HepG2 (cell line): ENCODE measurements around the gene RAD21L1. TPM values are rescaled to one million over a fixed set of nuclear protein-coding genes. Genes with fewer than 3 reads are reported as not detected.
A peak's percentile ranks its signal among the peaks of the same experiment; 100 is the strongest.

Source experiments
- ARID4A ChIP-seq: sonication (generic); formaldehyde crosslinking; IDR thresholded peaks from 2 replicates; pipeline ENCODE4 v1.5.0; 2020; ENCODE audit warnings: mild to moderate bottlenecking, missing genetic modification reagents, borderline replicate concordance
- NR1H2 ChIP-seq: sonication (generic); formaldehyde crosslinking; IDR thresholded peaks from 2 replicates; pipeline ENCODE4 v1.8.1; 2022; ENCODE audit warnings: low read depth, missing genetic modification reagents, borderline replicate concordance
- RBM39 ChIP-seq: fragments of 200-400 bp; formaldehyde crosslinking; IDR thresholded peaks from one replicate; pipeline ENCODE4 v1.6.1; 2018; ENCODE audit warnings: antibody characterized with exemption, mild to moderate bottlenecking, low read depth, low read length; ENCODE audit not compliant: poor library complexity, severe bottlenecking
- RFX3 ChIP-seq: IDR thresholded peaks from 2 replicates; pipeline ENCODE4 v1.6.1; 2016; ENCODE audit warnings: missing biosample characterization, missing genetic modification reagents
- SOX6 ChIP-seq, 2 experiments: fragments of 450-650 bp in 1 of 2; sonication (generic) in 1 of 2; formaldehyde crosslinking in 1 of 2; IDR thresholded peaks; 2 replicates each; pipeline versions ENCODE4 v1.4.0 to v1.6.1; 2017 to 2020; ENCODE audit warnings: antibody characterized with exemption in 1 of 2, mild to moderate bottlenecking in 1 of 2, missing genetic modification reagents in 1 of 2
- TAF1 ChIP-seq: sonication (generic); formaldehyde crosslinking; IDR thresholded peaks from 2 replicates; pipeline ENCODE4 v1.4.0; 2020; ENCODE audit warnings: missing genetic modification reagents
- ZBTB3 ChIP-seq: sonication (generic); formaldehyde crosslinking; IDR thresholded peaks from 2 replicates; pipeline ENCODE4 v1.4.0; 2020; ENCODE audit warnings: low read depth, mild to moderate bottlenecking, moderate library complexity, missing genetic modification reagents, borderline replicate concordance
- ZKSCAN5 ChIP-seq: sonication (generic); formaldehyde crosslinking; IDR thresholded peaks from 2 replicates; pipeline ENCODE4 v1.5.1; 2020; ENCODE audit warnings: mild to moderate bottlenecking, missing genetic modification reagents
- ZNF224 ChIP-seq: sonication (generic); formaldehyde crosslinking; IDR thresholded peaks from 2 replicates; pipeline ENCODE4 v1.5.0; 2020; ENCODE audit warnings: mild to moderate bottlenecking, missing genetic modification reagents
- ZNF317 ChIP-seq: sonication (generic); formaldehyde crosslinking; IDR thresholded peaks from 2 replicates; pipeline ENCODE4 v1.5.0; 2020; ENCODE audit warnings: mild to moderate bottlenecking, missing genetic modification reagents
- ZNF644 ChIP-seq: IDR thresholded peaks from 2 replicates; pipeline ENCODE4 v1.6.1; 2016; ENCODE audit warnings: low read depth
- ZNF7 ChIP-seq: IDR thresholded peaks from 2 replicates; pipeline ENCODE4 v1.6.1; 2016; ENCODE audit warnings: missing biosample characterization, missing genetic modification reagents
- ZNF800 ChIP-seq: sonication (generic); formaldehyde crosslinking; IDR thresholded peaks from 2 replicates; pipeline ENCODE4 v1.4.0; 2020; ENCODE audit warnings: missing genetic modification reagents
- ZNF83 ChIP-seq: sonication (generic); formaldehyde crosslinking; IDR thresholded peaks from 2 replicates; pipeline ENCODE4 v1.4.0; 2020; ENCODE audit warnings: missing genetic modification reagents, mild to moderate bottlenecking, borderline replicate concordance
- polyA plus RNA-seq, 8 experiments: library from polyadenylated mRNA; depleted of rRNA in 3 of 8; stranded (reverse) in 7 of 8; unstranded in 1 of 8; fragments of >200 nt; fragmentation: Illumina TruSeq in 4 of 8; extraction: Trizol in 4 of 8; gene quantifications; 2 replicates each; pipeline versions ENCODE4 v1.2.1 to v1.2.3, GENCODE V29; 2011 to 2016; ENCODE audit warnings: low read depth in 4 of 8, missing spikeins in 1 of 8, mixed read lengths in 1 of 8; ENCODE audit not compliant: insufficient read depth in 1 of 8
- total RNA-seq, 5 experiments: library from RNA; depleted of rRNA; stranded (reverse); fragments of >200 nt; fragmentation: Illumina TruSeq; extraction: Trizol; gene quantifications; 2 replicates each; pipeline ENCODE4 v1.2.3, GENCODE V29; 2016; ENCODE audit warnings: low read depth in 1 of 5
- TF ChIP-seq, protein P1 (sequence below): sonication (generic); formaldehyde crosslinking; IDR thresholded peaks from 2 replicates; pipeline ENCODE4 v1.8.1; 2023; ENCODE audit warnings: mild to moderate bottlenecking, inconsistent platforms, moderate library complexity, missing genetic modification reagents, borderline replicate concordance
- TF ChIP-seq, protein P2 (sequence below): sonication (generic); formaldehyde crosslinking; IDR thresholded peaks from 2 replicates; pipeline ENCODE4 v1.5.1; 2020; ENCODE audit warnings: missing genetic modification reagents, mild to moderate bottlenecking, borderline replicate concordance
- TF ChIP-seq, protein P3 (sequence below): sonication (generic); formaldehyde crosslinking; IDR thresholded peaks from 2 replicates; pipeline ENCODE4 v1.8.1; 2023; ENCODE audit warnings: mild to moderate bottlenecking, moderate library complexity, missing genetic modification reagents

The RAD21L1 gene
- total and polyA plus RNA-seq, 2 of the 13 experiments (the other 11 are each of a cell fraction or from before 2014, with no cell fraction given), result not detected

DNA sequence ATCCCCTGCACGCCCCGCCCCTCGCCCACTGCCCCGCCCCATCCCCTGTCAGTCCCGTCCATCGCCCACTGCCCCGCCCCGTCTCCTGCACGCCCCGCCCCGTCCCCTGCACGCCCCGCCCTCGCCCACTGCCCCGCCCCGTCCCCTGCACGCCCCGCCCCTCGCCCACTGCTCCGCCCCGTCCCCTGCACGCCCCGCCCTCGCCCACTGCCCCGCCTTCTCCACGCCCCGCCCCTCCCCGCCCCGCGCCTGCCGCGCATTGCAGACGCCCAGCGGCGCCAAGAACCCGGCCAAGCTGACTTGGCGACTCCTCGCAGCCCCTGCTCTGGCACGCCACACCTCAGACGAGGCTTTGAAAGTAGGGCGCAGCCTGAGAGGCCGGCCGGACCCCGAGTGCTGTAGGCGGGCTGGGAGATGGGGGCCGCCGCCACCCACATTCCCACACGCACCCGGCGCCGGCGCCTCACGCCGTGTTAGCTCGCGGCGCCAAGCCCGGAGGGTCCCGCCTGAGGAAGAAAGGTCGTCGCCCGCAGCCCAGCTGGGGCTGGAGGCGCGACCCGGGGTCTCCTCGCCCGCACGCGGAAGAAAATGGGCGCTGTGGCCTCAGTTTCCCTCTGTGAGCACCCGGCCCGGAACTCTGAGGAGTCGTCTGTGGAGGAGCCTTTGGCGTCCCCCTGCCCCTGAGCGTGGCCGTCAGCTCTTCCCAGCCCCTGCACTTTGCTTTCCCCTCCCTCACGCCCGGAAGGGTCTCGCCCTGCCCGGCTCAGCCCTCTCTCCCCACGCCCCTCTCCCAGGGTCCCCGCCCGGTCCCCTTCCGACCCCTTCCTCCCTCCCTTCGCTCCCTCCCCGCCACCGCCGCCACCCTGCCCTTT is at the start of gene RAD21L1 (continued):
- TF ChIP-seq ARID4A (CRISPR knock-in tag) (peak; percentile 44), ZNF224 (CRISPR knock-in tag) (0 out of 2 replicates have a peak, but pooled peaks have one; percentile 22), ZBTB3 (CRISPR knock-in tag) (no peak), ZNF800 (no peak), ZNF644 (CRISPR knock-in tag) (no peak), RFX3 (CRISPR knock-in tag) (no peak), ZNF83 (no peak), ZKSCAN5 (CRISPR knock-in tag) (no peak), TAF1 (CRISPR knock-in tag) (0 out of 2 replicates have a peak, but pooled peaks have one; percentile 16), ZNF317 (CRISPR knock-in tag) (0 out of 2 replicates have a peak, but pooled peaks have one; percentile 28), NR1H2 (CRISPR knock-in tag) (no peak), ZNF7 (CRISPR knock-in tag) (no peak), SOX6 (IDR thresholded peaks at IDR 0.05) (no peak), SOX6 (CRISPR knock-in tag; IDR thresholded peaks at IDR 0.05) (0 out of 2 replicates have a peak, but pooled peaks have one; percentile 17), RBM39 (peak; percentile 86)
- TF ChIP-seq, protein P1, sequence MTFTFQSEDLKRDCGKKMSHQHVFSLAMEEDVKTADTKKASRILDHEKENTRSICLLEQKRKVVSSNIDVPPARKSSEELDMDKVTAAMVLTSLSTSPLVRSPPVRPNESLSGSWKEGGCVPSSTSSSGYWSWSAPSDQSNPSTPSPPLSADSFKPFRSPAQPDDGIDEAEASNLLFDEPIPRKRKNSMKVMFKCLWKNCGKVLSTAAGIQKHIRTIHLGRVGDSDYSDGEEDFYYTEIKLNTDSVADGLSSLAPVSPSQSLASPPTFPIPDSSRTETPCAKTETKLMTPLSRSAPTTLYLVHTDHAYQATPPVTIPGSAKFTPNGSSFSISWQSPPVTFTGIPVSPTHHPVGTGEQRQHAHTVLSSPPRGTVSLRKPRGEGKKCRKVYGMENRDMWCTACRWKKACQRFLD (CRISPR knock-in tag), result peak; percentile 65; the same call in 1 of the 2 replicates
- TF ChIP-seq, protein P2, sequence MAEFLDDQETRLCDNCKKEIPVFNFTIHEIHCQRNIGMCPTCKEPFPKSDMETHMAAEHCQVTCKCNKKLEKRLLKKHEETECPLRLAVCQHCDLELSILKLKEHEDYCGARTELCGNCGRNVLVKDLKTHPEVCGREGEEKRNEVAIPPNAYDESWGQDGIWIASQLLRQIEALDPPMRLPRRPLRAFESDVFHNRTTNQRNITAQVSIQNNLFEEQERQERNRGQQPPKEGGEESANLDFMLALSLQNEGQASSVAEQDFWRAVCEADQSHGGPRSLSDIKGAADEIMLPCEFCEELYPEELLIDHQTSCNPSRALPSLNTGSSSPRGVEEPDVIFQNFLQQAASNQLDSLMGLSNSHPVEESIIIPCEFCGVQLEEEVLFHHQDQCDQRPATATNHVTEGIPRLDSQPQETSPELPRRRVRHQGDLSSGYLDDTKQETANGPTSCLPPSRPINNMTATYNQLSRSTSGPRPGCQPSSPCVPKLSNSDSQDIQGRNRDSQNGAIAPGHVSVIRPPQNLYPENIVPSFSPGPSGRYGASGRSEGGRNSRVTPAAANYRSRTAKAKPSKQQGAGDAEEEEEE (CRISPR knock-in tag), result no peak
- TF ChIP-seq, protein P3, sequence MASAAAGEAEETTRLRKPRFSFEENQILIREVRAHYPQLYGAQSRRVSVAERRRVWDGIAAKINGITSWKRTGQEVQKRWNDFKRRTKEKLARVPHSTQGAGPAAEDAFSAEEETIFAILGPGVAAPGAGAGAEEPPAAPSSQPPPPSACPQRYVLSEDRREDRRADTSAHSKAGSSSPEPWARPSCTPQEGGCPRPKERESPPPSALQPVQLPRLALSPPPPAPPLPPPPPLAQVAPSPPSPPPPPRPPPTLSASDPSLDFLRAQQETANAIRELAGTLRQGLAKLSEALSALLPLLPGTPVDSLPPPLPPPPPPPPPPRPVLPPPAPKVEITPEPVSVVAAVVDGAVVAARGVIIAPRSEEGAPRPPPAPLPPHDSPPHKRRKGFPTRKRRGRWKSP (CRISPR knock-in tag), result no peak; the same call in 1 of the 2 replicates
